Right cardiac atrium (tissue), 5 donors: Measurements from ENCODE around the gene TGFBI. TPM values are rescaled to one million over a fixed set of nuclear protein-coding genes. Genes with fewer than 3 reads are reported as not detected.
"Not testable (repeated sequence)": the region's sequence is repeated elsewhere in the genome, so short reads cannot be mapped to it uniquely, and the experiment has no call there.

ENCODE experiments used
- ATAC-seq, 2 donors: fragments of 200-7000 bp; cut with Tn5 transposase; one replicate each; pipeline versions ENCODE4 v1.8.0 to v1.9.1; 2020; ENCODE audit warnings: moderate library complexity in 2 of 2, mild to moderate bottlenecking in 1 of 2
- DNase-seq, 3 donors: peaks; one replicate each; pipeline ENCODE4 v3.0.0-alpha.2; 2020
- H3K27ac ChIP-seq: one replicate; pipeline ENCODE4 v1.5.1; 2013; ENCODE audit warnings: mild to moderate bottlenecking, low read length, control low read depth, moderate library complexity
- H3K27me3 ChIP-seq: one replicate; pipeline ENCODE4 v1.6.1; 2013; ENCODE audit not compliant: control insufficient read depth, insufficient read depth
- H3K4me1 ChIP-seq: one replicate; pipeline ENCODE4 v1.6.1; 2013; ENCODE audit warnings: low read length; ENCODE audit not compliant: control insufficient read depth, insufficient read depth
- H3K4me3 ChIP-seq: one replicate; pipeline ENCODE4 v1.5.1; 2013; ENCODE audit warnings: low read length, control low read depth
- H3K9me3 ChIP-seq: one replicate; pipeline ENCODE4 v1.6.1; 2013; ENCODE audit warnings: low read length; ENCODE audit not compliant: control insufficient read depth
- WGBS: extraction: QIAGEN DNeasy Blood & Tissue Kit; methylation state at CpG from one replicate; pipeline ENCODE4 v1.1.7; 2013; 5-methylcytosine and 5-hydroxymethylcytosine counted together
- intact Hi-C, 4 donors: fragments of 100-400 bp; cut with DNase I; formaldehyde crosslinking; loops; one replicate each; pipeline versions ENCODE4 v1.11.0 to v1.14.0; 2022 to 2023
- polyA plus RNA-seq: library from polyadenylated mRNA; stranded (reverse); fragments of 200-250 nt; gene quantifications from one replicate; pipeline ENCODE4 v1.2.3, GENCODE V29; 2013
- total RNA-seq, 4 donors: library from RNA; stranded (reverse); fragmentation: NEBNext Ultra II Directional; extraction: Animal tissue kit (Norgen Biotek cat#: 25700); gene quantifications; one replicate each; pipeline ENCODE4 v1.2.1, GENCODE V29; 2021
- donor health status: healthy with polysubstance abuse.
- donor health status: DM: no; HTN: yes; CAD: no.
- donor health status: DM: no; HTN: no; CAD: no.
- donor health status: DM: no; HTN: yes; CAD: no; lungs with severe emphysema.
- donor health status: DM: yes; HTN: yes; CAD: no.

Gene TGFBI
- total and polyA plus RNA-seq, 5 donors: 41.6 to 60.4 (median 47.0) TPM

DNA sequence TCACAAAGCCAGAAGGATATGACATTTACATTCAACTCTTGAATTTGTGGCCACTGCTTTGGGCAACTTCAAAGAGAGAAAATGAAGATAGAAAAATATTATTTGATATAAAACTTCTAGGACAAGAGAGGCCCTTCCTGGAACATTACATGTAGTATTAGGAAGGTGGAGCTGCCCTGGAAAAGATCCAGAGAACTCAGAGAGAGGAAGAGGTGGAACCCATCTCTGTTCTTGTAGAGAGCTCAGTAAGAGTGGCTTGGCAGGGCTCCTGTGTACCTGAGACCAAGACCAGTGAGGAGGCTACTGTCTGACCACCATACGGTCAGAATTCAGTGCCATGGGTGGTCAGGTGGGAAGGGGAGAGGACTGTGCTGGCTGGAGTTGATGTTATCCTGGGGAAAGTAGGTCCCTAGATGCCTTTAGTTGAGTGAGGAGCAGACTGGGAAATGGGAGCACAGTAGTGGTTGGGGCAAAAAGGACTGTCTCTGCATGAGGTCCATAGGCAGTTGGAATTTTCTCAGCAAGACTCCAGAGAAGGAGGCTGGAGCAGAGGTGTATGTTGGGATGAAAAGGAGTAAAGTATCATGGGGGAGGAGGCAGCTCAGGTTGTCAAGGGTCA lies 7.6 kb downstream of the TGFBI start:
- Histone ChIP-seq H3K27ac (peak overlapping the region; percentile 86), H3K9me3 (no peaks in the 10 kb centered on the region), H3K4me3 (no peak overlapping the region), H3K27me3 (no peaks in the 10 kb centered on the region), H3K4me1 (peaks cover 13% of the 10 kb centered on the region)
- intact Hi-C loops: no loop called here
- ATAC-seq (no peak), DNase-seq (no peak)
- WGBS: 74% methylated on average over 1 of the region's 1 CpG

DNA sequence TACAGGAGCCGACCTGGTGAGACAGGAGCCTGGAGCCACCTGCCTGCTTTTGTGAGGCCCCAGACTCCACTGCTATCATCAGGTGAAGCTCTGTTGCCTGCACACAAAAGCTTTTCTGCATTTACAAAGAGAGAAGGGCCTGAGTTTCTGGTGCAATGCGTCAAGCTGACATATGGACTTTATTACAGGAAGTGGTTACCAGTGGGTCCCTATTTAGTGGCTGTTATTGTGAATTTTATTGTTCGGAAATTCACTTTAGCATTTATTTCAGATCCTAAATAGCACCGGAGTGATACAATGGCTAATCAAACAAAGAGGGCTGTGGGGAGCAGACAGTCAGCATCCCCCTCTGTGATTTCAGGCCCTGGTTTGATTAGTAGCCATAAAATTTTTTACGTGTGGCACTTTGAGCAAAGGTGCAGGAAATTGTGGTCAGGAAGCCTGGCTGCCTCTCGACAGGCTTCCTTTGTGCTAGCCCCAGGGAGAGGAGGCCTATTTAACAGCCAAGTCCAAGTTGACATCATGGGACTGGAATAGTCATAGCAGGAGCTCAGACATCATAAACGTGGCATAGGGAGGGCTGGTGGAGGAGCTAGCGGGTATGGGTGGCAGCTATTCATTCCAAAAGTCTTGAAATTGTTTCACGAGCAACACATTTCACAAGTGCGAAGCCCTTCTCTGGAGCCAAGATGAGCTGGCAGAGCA lies 8.4 kb downstream of the TGFBI start:
- no peaks in the 10 kb centered on the region for H3K27me3 ChIP-seq
- intact Hi-C loops: no loop called here
- ATAC-seq (peak; percentile 78 to 80), DNase-seq (peak in 1 of 3 donors; percentile 56)
- H3K9me3 ChIP-seq: no peaks in the 10 kb centered on the region
- H3K4me1 ChIP-seq: peaks cover 13% of the 10 kb centered on the region
- H3K27ac ChIP-seq: peak overlapping the region; percentile 86
- H3K4me3 ChIP-seq: no peak overlapping the region
- 50% methylated on average over 10 of the region's 10 CpGs for WGBS

DNA sequence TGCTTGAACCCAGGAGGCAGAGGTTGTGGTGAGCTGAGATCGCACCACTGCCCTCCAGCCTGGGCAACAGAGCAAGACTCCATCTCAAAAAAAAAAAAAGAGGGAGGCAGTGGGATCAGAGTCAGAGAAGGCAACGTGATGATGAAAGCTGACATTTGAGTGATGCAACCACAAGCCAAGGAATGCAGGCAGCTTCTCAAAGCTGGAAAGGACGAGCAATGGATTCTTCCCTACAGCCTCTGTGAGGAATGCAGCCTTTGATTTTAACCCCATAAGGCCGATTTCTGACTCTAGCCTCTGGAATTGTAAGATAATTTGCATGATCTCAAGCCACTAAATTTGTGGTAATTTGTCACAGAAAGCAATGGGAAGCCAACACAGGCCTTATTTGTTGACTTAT lies 9.8 kb downstream of the TGFBI start:
- intact Hi-C loops: no loop called here
- no peak overlapping the region for H3K27ac ChIP-seq
- H3K4me3 ChIP-seq: no peak overlapping the region
- WGBS: 82% methylated on average over 4 of the region's 4 CpGs
- no peak for DNase-seq
- ATAC-seq: no peak
- H3K9me3 ChIP-seq: no peaks in the 10 kb centered on the region
- H3K27me3 ChIP-seq: no peaks in the 10 kb centered on the region
- H3K4me1 ChIP-seq: peaks cover 15% of the 10 kb centered on the region

DNA sequence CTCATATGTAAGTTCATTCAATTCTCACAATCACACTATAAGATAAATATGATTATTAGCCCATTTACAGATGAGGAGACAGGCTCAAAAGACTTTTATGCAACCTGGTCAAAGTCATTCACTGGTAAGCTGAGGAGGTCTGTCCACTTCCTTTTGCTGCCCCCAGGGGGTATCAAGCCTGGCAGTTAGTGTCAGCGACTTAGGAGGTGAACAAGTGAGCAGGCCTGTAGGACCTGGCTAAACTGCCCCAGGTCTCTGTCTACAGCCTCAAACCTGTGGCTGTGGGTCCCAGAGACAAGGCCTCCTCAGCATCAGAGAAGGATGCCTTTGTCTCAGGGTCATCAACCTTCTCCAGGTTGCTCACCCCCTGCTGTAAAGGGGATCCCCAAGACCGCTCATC lies 10.4 kb downstream of the TGFBI start:
- Histone ChIP-seq H3K4me1 (peaks cover 17% of the 10 kb centered on the region), H3K27me3 (no peaks in the 10 kb centered on the region), H3K9me3 (no peaks in the 10 kb centered on the region), H3K27ac (no peak overlapping the region), H3K4me3 (no peak overlapping the region)
- DNase-seq (no peak), ATAC-seq (no peak)
- WGBS: 94% methylated on average over 2 of the region's 2 CpGs
- intact Hi-C loops: no loop called here

DNA sequence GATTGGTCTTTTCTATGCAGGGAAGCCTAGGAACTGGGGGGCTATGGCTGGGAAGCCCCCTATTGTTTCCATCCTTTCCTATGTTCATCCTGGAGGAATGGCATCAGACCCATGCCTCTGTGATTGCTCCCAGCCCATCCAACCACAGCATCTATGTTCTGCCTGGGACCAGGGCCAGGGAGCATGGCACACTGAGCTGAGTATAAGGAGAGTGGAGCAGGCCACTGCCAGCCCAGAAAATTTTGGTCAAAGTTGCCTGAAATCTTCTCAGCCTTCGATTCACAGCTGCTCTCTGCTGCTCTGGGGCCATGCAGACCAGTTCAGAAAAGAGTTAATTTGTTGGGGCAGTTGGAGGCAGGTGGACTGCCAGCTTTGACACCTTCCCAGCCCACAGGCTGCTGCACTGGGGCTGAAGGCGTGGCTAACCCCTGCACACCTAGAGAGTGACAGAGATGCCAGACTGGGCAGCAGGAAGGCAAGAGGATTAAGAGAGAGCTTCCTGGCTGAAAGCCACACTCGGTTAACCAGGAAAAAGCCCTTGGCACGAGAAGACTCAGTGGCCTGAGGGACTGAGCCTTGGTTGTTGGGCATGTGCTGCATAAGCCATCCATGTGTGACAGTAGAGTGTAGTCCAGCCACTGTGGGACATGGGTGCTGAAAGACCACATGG lies 12.1 kb downstream of the TGFBI start:
- H3K27me3 ChIP-seq: no peaks in the 10 kb centered on the region
- no peak overlapping the region for H3K27ac ChIP-seq
- 48% methylated on average over 4 of the region's 4 CpGs for WGBS
- DNase-seq (peak in 1 of 3 donors; percentile 48), ATAC-seq (peak; percentile 31)
- H3K4me3 ChIP-seq: no peak overlapping the region
- H3K4me1 ChIP-seq: peaks cover 15% of the 10 kb centered on the region
- H3K9me3 ChIP-seq: no peaks in the 10 kb centered on the region
- intact Hi-C loops: no loop called here

DNA sequence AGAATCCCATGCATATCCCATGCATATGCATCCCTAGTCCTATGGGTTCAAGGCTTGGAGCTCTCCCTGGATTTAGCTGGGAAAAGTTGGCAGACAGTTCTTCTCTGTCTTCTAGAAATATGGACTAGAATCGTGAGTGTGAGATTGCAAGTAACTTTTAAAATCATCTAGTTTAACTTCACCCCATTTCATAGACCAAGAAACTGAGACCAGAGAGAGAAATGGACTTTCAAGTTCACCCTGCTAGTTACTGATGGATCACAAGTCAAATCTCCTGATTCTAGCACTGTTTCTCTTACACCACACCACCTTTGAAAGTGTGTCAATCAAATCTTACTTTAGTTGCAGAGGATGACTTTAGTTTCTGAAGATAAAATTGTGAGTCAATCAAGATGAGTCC lies 13.4 kb downstream of the TGFBI start:
- intact Hi-C loops: no loop called here
- H3K27me3 ChIP-seq: no peaks in the 10 kb centered on the region
- no peak overlapping the region for H3K4me3 ChIP-seq
- ATAC-seq (no peak), DNase-seq (no peak)
- no peak overlapping the region for H3K27ac ChIP-seq
- WGBS: 50% methylated on average over 1 of the region's 1 CpG
- no peaks in the 10 kb centered on the region for H3K9me3 ChIP-seq
- peaks cover 8% of the 10 kb centered on the region for H3K4me1 ChIP-seq

DNA sequence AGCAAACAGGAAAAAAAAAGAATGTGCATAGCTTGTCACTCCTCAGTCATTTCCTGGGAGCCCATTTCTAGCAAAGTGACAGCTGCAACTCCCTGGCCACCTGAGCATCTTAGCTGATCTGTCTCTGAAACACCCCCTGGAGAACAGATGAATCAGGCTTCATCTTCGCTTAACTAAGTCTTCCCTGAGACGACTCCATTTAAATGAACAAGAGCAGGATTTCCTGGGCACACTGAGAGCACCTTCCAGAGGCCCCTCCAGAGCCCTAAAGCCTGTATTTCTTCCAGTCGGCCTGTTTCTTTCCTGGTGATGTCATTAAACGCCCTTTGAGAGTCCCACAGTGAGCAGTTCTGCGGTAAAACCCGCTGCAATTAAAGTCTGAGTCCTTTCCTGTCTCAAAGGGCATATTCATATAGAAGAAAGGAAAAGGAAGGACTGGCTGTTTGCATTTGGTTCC lies 13.9 kb downstream of the TGFBI start:
- H3K9me3 ChIP-seq: no peaks in the 10 kb centered on the region
- H3K27ac ChIP-seq: no peak overlapping the region
- ATAC-seq (no peak), DNase-seq (no peak)
- intact Hi-C loops: no loop called here
- H3K4me3 ChIP-seq: no peak overlapping the region
- WGBS: 39% methylated on average over 6 of the region's 6 CpGs
- peaks cover 6% of the 10 kb centered on the region for H3K4me1 ChIP-seq
- no peaks in the 10 kb centered on the region for H3K27me3 ChIP-seq

DNA sequence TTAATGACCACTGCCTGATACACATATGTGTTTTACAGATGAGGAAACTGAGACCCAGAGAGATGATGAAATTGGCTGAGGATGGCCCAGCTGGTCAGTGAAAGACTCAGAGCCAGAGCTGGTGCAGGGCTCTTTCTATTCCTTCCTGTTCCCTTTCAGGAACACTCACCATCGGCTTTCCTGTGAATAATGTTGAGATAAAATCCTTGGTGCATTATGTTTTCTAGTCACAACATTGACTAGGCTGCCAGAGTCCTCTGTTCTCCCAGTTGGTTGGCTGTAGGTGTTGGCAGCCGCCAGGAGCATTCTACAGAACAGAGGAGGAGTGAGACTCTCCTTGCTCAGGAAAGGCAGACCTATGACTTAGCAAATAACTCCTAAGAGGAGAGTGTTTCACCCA lies 14.8 kb downstream of the TGFBI start:
- ATAC-seq (peak; percentile 47 to 51), DNase-seq (no peak)
- Histone ChIP-seq H3K4me1 (peaks cover 4% of the 10 kb centered on the region), H3K4me3 (no peak overlapping the region), H3K9me3 (no peaks in the 10 kb centered on the region), H3K27ac (no peak overlapping the region), H3K27me3 (no peaks in the 10 kb centered on the region)
- 42% methylated on average over 2 of the region's 2 CpGs for WGBS
- intact Hi-C loops: no loop called here

DNA sequence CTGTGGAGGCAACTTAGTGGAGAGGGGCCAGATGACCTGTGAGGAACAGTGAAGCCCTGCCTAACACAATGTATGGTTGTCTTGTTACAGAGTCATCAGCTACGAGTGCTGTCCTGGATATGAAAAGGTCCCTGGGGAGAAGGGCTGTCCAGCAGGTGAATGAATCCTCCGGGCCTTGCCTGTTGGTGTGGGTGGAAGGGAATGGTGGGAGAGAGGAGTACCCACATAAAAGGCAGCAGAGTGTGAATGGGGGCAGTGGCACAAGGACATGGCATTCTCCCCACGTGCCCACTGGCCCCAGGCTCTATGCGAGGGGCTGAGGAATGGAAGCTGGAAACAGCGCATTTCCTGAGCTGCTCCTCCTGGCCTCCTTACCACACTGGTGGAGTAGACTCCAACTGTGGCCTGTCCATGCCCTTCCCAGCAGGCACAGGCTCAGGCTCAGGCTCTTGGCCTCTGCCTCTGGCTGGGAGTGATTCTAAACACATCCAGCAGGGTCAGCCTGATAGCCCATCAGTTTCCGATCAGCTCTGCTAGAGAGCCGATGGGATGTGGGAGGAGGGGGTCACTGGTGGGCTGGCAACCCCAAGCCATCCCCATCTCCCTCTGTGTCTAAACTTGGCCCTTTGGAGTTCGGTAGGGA lies 15.3 kb downstream of the TGFBI start:
- intact Hi-C loops: no loop called here
- ATAC-seq (no peak), DNase-seq (no peak)
- WGBS: 91% methylated on average over 8 of the region's 8 CpGs
- H3K4me1 ChIP-seq: peaks cover 4% of the 10 kb centered on the region
- no peaks in the 10 kb centered on the region for H3K27me3 ChIP-seq
- no peak overlapping the region for H3K4me3 ChIP-seq
- no peaks in the 10 kb centered on the region for H3K9me3 ChIP-seq
- no peak overlapping the region for H3K27ac ChIP-seq

DNA sequence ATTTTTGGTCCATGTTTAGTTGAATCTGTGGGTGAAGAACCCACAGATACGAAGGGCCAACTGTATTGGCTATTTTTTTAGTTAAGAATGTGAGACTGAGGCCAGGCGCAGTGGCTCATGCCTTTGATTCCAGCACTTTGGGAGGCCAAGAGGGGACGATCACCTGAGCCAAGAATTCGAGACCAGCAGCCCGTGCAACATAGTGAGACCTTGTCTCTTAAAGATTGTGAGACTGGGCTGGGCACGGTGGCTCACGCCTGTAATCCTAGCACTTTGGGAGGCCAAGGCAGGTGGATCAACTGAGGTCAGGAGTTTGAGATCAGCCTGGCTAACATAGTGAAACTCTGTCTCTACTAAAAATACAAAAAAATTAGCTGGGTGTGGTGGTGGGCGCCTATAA lies 16.2 kb downstream of the TGFBI start:
- intact Hi-C loops, H3K4me1 ChIP-seq, DNase-seq, H3K27ac ChIP-seq, H3K4me3 ChIP-seq, ATAC-seq, H3K9me3 ChIP-seq, H3K27me3 ChIP-seq: not testable (repeated sequence)
- 85% methylated on average over 8 of the region's 8 CpGs for WGBS

DNA sequence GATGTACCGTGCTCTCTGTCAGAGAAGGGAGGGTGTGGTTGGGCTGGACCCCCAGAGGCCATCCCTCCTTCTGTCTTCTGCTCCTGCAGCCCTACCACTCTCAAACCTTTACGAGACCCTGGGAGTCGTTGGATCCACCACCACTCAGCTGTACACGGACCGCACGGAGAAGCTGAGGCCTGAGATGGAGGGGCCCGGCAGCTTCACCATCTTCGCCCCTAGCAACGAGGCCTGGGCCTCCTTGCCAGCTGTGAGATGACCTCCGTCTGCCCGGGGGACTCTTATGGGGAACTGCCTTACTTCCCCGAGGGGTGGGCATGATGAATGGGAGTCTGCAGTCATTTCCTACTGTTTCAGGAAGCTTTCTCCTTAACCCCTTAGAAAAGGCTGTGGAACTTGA lies 17.5 kb downstream of the TGFBI start:
- Histone ChIP-seq H3K27me3 (no peaks in the 10 kb centered on the region), H3K9me3 (no peaks in the 10 kb centered on the region), H3K27ac (no peak overlapping the region), H3K4me3 (no peak overlapping the region), H3K4me1 (peaks cover 4% of the 10 kb centered on the region)
- WGBS: 82% methylated on average over 12 of the region's 12 CpGs
- intact Hi-C loops: no loop called here
- DNase-seq: no peak
- ATAC-seq: no peak
